Right hindlimb (tissue), 1 donor: ENCODE measurements around the gene B4GALNT3.
A peak's percentile ranks its signal among the peaks of the same experiment; 100 is the strongest.

Experiments used
- DNase-seq: peaks from one replicate; pipeline ENCODE4 v3.0.0-alpha.2; 2018

B4GALNT3 gene

DNA sequence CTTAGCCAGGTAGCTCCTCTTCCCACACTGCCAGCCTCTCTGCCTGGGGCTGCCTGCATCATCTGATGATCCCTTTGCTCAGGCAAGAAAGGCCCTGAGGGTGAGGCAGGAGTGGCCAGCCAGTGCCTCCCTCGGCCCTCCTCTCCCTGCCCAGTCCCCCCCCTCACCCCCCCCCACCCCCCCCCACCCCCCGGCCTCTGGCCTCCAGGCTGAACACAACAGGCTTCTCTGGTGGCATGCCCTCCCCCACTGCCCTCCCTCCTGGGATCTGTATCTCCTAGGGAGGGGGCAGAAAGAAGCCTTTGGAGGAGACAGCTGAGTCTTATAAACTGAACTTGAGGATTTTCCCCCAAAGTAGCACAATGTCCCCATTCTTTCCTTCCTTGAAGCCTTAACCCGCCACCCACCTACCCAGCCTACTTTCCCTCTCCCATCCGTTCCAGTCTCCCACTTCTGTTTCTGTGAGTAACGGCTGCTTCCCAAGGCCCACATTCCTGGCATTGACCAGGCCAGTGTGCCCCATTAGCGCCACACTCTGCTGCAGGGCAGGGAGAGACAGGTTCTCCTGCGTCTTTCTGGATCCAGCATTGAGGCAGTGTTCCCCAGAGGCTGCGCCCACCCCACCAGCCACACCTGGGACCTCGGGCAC lies 82.1 kb downstream of the B4GALNT3 start:
- no peak for DNase-seq

DNA sequence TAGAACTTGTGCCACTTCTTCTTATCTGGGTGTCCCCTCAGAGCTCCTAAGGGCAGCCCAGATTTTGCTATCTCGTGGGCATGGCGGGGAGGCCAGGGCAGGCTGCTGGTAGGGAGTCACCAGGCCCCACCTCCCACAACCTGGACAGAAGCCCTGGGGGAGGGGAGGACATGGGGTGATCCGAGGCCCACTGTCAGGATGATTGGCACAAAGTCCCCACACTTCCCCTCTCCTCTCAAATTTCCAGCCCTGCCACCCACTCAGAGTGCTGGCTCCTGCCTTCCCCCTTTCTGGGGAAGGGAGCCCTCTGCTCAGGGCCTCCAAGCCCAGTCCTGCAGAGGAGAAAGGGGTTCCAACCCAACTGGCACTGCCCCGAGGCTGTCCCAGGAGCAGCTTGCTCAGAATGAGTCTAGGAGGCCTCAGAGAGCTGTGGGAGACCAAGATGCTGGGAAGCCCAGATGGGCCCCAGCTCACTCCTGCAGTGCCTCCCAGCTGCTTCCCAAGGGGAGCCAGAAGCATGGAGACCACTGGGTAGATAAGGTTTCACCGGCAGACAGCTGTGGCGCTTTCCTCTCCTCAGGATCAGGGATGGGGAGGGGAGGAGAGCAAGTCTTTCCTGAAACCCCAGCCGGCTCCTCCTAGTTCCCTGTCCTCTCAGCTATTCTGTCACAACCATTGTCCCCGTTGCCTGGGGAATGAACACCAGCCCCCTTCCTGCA lies 82.8 kb downstream of the B4GALNT3 start:
- DNase-seq: peak; percentile 74

GRCh38 chr12:543114-543451 lies 83.3 kb downstream of the B4GALNT3 start:
- DNase-seq: no peak

GRCh38 chr12:544142-544541 lies 84.4 kb downstream of the B4GALNT3 start:
- no peak for DNase-seq

GRCh38 chr12:544941-545635 lies 85.3 kb downstream of the B4GALNT3 start:
- DNase-seq: no peak

GRCh38 chr12:545835-546234 lies 86.1 kb downstream of the B4GALNT3 start:
- DNase-seq: no peak

GRCh38 chr12:546265-546919 lies 86.7 kb downstream of the B4GALNT3 start:
- DNase-seq: no peak

DNA sequence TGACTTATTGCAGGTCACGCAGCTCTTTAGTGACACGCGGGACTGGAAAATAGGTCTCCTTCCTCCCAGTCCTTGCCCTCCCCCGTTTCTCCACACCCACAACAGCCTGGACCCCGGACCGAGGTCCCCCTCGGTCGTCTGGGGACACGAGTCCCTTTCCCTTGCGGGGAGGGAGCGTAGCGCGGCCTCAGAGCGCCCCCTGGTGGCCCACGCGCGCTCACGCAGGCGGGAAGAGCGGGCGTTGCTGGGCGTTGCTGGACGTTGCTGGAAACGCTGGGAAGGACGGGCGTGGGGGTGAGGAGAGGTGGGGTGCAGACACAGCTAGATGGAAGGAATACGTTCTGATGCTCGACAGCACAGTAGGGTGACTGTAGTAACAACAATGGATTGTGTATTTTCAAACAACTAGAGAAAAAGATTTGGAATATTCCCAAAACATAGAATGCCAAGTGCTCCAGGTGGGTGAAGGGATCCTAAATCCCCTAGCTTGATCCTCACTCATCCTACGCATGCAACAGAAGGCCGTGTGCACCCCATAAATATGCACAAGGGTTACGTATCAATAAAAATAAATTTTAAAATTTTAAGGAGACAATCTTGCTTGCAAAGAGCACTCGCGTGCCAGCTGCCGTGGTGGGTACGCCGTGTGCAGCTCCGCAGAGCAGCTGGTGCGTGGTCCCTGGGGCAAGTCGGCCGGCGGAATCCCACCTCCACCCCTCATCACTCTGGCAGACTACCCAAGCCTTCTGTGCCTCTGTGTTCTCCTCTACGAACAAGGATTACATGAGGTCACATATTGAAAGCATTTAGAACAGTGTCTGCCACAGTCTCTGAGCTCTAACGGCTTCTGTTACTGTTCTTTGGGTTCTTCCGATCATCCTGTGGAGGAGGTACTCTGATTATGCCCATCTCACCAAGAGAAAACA lies 87.4 kb downstream of the B4GALNT3 start:
- peak; percentile 78 for DNase-seq

DNA sequence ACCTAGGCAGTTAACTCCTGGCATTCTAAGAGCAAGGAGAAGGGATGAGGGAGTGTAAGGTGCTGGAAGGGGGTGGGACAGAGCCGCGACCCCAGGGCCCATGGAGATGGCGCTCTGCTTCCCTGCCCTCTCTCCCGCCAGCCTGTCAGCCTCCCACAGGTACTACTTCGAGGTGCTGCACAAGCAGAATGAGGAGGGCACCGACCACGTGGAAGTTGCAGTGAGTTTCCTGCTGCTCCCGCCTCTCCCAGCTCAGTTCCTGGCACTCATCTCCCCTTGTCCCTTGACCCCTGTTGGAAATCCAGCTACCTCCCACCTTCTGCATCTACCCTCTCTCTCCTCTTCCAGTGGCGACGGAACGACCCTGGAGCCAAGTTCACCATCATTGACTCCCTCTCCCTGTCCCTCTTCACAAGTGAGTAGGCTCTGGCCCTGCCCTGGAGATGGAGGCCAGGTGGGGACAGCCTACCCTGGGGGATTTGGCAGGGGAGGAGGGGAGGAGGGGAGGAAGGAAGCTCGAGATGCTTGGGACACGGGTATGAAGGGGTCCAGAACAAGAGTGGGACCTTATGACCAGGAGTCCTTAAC lies 88.2 kb downstream of the B4GALNT3 start:
- no peak for DNase-seq

GRCh38 chr12:549476-550082 lies 89.8 kb downstream of the B4GALNT3 start:
- no peak for DNase-seq

GRCh38 chr12:550473-551260 lies 90.9 kb downstream of the B4GALNT3 start:
- DNase-seq: no peak

DNA sequence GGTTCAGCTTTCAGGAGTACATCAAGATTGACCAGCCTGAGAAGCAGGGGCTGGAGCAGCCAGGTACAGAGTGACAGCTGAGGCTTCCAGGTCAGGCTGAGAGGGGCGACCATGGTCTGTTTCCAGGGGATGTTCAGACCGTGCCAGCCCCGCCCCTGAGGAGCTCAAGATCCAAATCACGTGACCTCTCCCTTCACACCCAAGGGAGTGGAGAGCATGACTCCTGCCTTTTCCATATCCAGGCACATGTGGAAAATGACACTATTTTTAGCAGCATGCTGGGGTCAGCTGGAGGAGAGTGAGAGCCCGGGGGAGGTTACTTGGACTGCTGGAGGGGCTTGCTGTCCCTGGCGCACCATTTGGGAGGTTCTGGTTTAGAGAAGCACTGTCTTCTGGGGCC lies 92.7 kb downstream of the B4GALNT3 start:
- DNase-seq: peak; percentile 59

DNA sequence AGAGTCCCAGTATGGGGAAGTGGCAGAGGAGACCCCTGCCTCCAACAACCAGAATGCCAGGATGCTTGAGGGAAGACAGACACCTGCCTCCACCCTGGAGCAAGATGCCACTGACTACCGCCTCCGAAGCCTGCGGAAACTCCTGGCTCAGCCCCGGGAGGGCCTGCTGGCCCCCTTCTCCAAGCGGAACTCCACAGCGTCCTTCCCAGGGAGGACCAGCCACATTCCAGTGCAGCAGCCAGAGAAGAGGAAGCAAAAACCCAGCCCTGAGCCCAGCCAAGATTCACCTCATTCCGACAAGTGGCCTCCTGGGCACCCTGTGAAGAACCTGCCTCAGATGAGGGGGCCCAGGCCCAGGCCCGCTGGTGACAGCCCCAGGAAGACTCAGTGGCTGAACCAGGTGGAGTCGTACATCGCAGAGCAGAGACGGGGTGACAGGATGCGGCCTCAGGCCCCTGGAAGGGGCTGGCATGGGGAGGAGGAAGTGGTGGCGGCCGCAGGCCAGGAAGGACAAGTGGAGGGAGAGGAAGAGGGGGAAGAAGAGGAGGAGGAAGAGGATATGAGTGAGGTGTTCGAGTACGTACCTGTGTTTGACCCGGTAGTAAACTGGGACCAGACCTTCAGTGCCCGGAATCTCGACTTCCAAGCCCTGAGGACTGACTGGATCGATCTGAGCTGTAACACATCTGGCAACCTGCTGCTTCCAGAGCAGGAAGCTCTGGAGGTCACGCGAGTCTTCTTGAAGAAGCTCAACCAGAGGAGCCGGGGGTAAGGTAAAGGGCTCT lies 93.7 kb downstream of the B4GALNT3 start:
- no peak for DNase-seq

- no peak for DNase-seq
Measured at GRCh38 chr12:554001-554285, 94.2 kb downstream of the B4GALNT3 start.

DNA sequence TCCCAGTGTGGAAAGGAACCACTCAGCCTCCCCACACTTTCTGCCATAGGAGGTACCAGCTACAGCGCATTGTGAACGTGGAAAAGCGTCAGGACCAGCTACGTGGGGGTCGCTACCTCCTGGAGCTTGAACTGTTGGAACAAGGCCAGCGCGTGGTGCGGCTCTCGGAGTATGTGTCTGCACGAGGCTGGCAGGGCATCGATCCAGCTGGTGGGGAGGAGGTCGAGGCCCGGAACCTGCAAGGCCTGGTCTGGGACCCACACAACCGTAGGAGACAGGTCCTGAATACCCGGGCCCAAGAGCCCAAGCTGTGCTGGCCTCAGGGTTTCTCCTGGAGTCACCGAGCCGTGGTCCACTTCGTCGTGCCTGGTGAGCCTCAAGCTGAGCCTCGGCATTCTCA lies 96.8 kb downstream of the B4GALNT3 start:
- DNase-seq: no peak

DNA sequence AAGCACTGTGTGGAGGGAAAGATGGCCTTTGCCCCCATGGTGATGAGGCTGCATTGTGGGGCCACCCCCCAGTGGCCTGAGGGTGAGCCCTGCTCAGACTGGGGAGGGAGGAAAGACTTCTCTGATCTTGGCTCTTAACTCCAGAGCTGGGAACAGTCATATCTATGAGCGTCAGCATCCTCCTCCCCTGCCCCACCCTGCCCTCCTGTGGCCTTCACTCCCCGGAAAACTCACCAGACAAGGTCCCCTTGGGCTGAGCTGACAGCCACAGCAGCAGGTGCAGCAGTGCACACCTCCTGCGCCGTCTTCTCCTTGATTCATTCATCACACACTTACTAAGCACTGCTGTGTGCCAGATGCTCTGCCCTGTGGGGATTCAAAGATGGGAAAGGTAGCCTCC lies 98.8 kb downstream of the B4GALNT3 start:
- no peak for DNase-seq

GRCh38 chr12:559208-559905 lies 99.6 kb downstream of the B4GALNT3 start:
- no peak for DNase-seq

- DNase-seq: no peak
Measured at GRCh38 chr12:559906-560455, 100.2 kb downstream of the B4GALNT3 start.

DNA sequence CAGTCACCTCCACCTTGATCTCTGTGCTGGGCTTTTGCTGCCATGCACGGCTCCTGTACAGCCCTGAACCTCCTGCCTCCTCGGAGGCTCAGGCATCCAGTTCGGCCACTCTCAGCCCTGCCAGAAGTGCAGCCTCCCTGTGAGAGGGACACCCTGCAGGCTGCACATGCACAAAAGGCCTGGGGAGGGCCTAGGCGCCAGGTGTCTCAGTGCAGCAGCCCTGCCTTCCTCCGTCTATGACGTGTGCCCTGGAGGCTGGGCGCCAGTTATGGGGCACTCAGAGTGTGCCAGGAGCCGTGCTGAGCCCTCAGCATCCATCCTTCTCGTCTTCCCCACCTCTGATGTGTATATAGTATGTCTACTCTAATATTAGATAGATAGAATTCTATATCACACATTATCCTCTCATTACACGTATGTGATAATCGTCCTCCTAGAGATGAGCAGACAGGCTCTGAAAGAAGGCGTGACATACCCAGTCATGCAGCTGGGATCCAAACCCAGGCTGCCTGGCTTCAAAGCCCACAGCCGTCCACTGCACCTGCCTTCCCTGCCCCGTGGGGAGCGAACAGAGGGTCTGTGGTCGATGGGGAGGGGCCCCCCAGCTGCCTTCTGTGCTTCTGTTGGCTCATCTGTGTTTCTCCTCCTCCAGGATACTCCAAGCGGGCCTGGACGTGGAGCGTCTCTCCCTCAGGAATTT lies 101.1 kb downstream of the B4GALNT3 start:
- no peak for DNase-seq
